ENCODE data around the gene BMI1. TPM values are rescaled to one million over a fixed set of nuclear protein-coding genes. Genes with fewer than 3 reads are reported as not detected.

Gene BMI1
- total RNA-seq, 1 donor from 2014 or later, result 50.1 TPM

DNA sequence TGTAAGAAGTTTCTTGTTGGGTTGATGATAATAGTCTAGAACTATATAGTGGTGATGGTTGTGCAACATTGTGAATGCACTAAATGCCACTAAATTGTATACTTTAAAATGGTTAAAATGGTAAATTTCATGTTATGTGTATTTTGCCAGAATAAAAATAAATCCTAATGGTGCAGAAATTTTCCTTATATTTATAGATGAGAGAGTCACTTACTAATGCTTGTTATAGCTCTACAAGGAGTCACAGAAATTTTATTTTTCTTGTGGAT is 45.5 kb downstream of the BMI1 start:
- Histone ChIP-seq H3K4me1 (no peaks in the 10 kb centered on the region), H3K36me3 (no peaks in the 10 kb centered on the region), H3K27ac (no peak overlapping the region), H3K9me3 (no peaks in the 10 kb centered on the region), H3K27me3 (no peaks in the 10 kb centered on the region), H3K4me3 (no peak overlapping the region)
- TF ChIP-seq CTCF (IDR thresholded peaks at IDR 0.05), result no peak
- DNase-seq (ENCODE audit: low spot score in 2 of 2), result no peak
- intact Hi-C loops (cut with DNase I), result no loop called here

DNA sequence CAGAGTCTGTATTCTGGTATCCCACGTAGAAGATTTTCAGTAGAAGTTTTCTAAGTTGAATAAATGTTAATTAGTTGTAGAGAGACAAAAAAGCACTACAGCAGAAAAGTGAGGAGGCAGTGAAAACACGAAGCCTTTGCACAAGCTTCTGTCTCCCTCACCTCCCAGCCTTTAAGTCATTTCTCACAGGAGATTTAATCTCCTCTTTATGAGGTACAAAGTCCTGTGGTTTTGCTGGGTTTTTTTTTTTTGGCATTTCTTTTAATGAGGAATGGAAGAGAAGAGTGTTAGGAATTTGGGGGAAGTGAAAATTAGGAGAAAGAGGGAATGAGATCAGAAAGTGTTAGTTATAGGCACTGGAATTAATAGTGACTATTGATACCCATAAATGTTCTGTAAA is 45.9 kb downstream of the BMI1 start:
- no peak for TF ChIP-seq CTCF (IDR thresholded peaks at IDR 0.05)
- Histone ChIP-seq H3K27ac (no peak overlapping the region), H3K4me1 (no peaks in the 10 kb centered on the region), H3K36me3 (no peaks in the 10 kb centered on the region), H3K9me3 (no peaks in the 10 kb centered on the region), H3K4me3 (no peak overlapping the region), H3K27me3 (no peaks in the 10 kb centered on the region)
- DNase-seq (ENCODE audit: low spot score in 2 of 2), result no peak
- intact Hi-C loops (cut with DNase I), result no loop called here

- no peak for TF ChIP-seq CTCF (IDR thresholded peaks at IDR 0.05)
- Histone ChIP-seq H3K27ac (no peak overlapping the region), H3K27me3 (no peaks in the 10 kb centered on the region), H3K4me1 (no peaks in the 10 kb centered on the region), H3K9me3 (no peaks in the 10 kb centered on the region), H3K36me3 (no peaks in the 10 kb centered on the region), H3K4me3 (no peak overlapping the region)
- no peak for DNase-seq (ENCODE audit: low spot score in 2 of 2)
- intact Hi-C loops (cut with DNase I), result no loop called here
Observed at GRCh38 chr10:22367471-22367870, 46.6 kb downstream of the BMI1 start.

DNA sequence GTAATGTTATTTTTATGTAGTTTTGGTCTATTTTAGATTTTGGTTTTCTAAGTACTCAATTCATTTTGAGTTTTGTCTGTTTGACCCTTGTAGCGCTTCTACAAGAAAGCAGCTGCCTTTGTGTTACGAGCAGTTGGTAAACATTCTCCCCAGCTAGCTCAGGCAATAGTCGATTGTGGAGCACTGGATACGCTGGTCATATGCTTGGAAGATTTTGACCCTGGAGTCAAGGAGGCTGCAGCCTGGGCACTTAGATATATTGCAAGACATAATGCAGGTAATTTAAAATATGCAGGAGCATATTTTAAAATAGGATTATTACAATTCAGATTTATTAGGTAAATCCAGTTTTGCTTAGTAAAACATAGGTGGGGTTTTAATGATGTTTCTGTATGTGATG is 47.5 kb downstream of the BMI1 start:
- no peaks in the 10 kb centered on the region for H3K9me3 ChIP-seq
- H3K4me3 ChIP-seq, result no peak overlapping the region
- H3K27ac ChIP-seq, result no peak overlapping the region
- DNase-seq (ENCODE audit: low spot score in 2 of 2), result no peak
- H3K4me1 ChIP-seq, result no peaks in the 10 kb centered on the region
- H3K27me3 ChIP-seq, result no peaks in the 10 kb centered on the region
- no peak for TF ChIP-seq CTCF (IDR thresholded peaks at IDR 0.05)
- H3K36me3 ChIP-seq, result no peaks in the 10 kb centered on the region
- intact Hi-C loops (cut with DNase I), result no loop called here

- Histone ChIP-seq H3K9me3 (no peaks in the 10 kb centered on the region), H3K4me3 (no peak overlapping the region), H3K36me3 (no peaks in the 10 kb centered on the region), H3K27me3 (no peaks in the 10 kb centered on the region), H3K27ac (no peak overlapping the region), H3K4me1 (no peaks in the 10 kb centered on the region)
- TF ChIP-seq CTCF (IDR thresholded peaks at IDR 0.05), result no peak
- no peak for DNase-seq (ENCODE audit: low spot score in 2 of 2)
- intact Hi-C loops (cut with DNase I), result no loop called here
Observed at GRCh38 chr10:22368981-22369380, 48.1 kb downstream of the BMI1 start.

DNA sequence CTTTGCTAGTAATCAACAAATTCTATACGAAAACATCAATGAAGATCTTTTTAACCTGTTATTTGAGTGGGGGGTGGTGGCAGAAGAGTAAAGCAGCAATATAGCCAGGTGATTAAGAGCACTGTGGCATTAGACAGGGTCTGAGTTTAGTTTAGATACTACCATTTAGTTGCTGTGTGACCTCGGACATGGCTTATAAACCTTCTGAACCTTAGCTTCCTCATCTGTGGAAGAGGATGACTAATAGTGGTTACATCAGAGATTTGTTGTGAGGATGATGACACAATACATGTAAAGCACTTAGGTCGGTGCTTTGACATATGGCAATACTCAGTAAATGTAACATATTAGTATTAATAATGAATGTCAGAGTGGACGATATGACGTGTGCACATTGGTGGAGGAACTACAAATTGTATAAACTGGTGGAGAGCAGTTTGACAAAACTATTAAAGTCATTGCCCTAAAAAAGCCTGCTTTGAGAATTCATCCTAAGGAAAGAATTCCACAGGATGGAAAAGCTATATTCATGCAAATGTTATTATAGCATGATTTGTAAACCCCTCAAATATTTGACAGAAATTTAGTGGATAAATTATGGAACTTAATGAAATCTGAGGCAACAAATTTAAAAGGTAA is 48.7 kb downstream of the BMI1 start:
- no peak for DNase-seq (ENCODE audit: low spot score in 2 of 2)
- Histone ChIP-seq H3K4me1 (no peaks in the 10 kb centered on the region), H3K27ac (no peak overlapping the region), H3K4me3 (no peak overlapping the region), H3K36me3 (no peaks in the 10 kb centered on the region), H3K27me3 (no peaks in the 10 kb centered on the region), H3K9me3 (no peaks in the 10 kb centered on the region)
- intact Hi-C loops (cut with DNase I), result no loop called here
- no peak for TF ChIP-seq CTCF (IDR thresholded peaks at IDR 0.05)

Data from ascending aorta (tissue), 2 donors.